ENCODE results near the gene WIPF3.
A peak's percentile ranks its signal among the peaks of the same experiment; 100 is the strongest.

The WIPF3 gene

DNA sequence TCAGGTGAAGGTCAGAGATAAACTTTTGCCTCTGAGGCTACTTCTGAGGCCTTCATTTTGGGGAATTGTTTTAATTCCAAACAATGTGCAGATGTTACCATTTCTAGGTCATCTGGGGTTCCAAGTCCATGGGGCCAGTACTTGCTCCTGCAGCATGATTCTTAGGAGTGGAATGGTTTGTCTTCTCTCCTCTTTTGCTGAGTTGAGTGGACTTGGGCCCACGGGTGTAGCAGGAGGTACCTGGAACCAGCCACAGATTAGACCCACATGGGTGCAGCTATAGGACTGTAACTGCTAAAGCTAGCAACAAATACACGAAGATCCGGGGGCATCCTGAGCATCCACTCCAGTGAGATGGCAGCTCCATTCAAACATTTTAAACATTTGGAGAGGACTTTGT lies 41.6 kb downstream of the WIPF3 start:
- DNase-seq (ENCODE audit: low spot score), result no peak

DNA sequence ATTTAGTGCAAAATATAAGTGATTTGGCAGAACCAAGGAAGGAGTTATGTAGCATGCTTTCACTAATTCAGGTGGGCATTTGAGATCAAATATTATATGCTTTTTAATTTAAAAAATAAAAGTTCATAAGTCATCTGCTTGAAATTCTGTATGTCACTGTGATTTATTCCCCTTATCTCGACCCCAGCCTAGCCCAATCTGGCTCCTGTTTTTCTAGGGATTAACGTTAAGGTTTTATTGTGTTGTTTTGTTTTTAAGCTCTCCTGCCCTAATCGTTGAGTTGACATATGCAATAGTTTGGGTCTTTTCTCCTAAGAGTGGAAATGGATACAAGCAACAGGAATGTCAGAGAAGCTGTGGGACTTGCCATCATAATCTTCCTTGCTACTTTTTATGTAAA lies 42.6 kb downstream of the WIPF3 start:
- no peak for DNase-seq (ENCODE audit: low spot score)

DNA sequence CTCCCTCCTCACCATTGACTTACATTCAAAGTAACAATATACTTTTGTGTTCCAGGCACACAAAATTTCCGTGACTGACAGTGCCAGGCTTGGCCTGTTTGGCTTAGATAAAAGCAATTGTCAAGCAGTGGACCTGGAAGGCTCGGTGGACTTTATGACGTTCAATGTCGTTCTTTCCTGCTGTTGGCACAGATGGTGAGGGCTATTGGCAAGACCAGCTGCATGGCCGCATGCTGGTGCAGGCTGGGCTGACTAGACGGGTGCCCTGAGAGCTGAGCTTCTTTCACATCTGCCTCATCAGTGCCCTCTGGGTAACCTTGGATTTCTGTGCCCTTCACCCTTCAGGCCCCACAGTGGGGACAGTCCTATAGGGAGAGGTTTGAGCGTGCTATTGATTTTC lies 45.2 kb downstream of the WIPF3 start:
- no peak for DNase-seq (ENCODE audit: low spot score)

DNA sequence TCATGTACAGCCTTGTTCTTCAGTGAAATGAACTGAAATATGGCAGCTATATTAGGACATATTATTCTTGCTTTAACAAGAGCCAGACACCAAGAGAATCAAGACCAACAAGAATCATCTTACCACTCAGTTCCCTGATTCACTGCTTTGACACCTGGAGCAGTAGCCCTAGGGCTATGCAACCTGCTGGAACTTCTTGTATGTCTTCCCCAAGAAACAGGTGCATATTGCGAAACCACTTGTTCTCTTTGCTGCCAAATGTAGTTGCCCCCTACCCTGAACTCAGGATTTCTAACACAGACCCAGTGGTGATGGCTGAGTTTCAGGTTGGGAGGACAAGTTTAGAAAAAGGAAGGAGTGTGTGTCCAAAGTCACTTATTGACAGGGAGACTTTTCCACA lies 46.1 kb downstream of the WIPF3 start:
- no peak for DNase-seq (ENCODE audit: low spot score)

DNA sequence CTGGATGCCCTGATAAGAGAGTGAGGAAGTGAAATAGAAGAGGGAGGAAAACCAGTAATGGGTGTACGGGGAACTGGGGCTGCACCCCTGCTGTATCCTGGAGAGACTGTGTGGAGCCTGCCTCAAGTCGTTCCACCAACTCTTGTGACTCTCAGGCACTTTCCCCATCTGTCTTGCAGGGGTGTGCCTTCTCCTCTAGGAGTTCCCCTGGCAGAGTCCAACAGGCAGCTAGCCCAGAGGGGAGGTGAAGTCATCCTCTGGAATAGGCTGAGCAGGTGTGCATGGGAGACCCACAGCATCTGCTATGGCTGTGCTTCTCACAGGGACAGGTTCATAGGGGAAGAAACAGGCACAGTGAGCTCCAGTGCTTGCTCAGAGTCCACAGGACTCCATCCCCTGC lies 46.8 kb downstream of the WIPF3 start:
- no peak for DNase-seq (ENCODE audit: low spot score)

DNA sequence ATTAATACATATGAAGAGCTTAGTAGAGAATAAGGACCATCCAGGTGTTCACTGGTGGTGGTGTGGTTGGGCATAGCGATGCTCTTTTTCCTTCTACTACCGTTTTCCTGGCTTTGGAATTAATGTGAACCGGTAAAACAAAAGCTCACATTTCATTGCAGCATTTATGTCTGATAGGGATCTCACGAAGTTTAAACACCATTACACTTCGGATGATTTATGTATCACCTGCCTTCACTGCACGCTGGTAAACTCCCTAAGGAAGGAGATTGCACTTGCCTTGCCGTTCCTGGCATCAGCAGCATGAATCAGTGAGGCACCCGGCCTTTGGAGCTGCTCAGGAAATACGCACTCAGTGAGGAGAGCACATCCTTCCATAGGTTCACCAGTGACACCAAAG lies 47.5 kb downstream of the WIPF3 start:
- DNase-seq (ENCODE audit: low spot score), result no peak

DNA sequence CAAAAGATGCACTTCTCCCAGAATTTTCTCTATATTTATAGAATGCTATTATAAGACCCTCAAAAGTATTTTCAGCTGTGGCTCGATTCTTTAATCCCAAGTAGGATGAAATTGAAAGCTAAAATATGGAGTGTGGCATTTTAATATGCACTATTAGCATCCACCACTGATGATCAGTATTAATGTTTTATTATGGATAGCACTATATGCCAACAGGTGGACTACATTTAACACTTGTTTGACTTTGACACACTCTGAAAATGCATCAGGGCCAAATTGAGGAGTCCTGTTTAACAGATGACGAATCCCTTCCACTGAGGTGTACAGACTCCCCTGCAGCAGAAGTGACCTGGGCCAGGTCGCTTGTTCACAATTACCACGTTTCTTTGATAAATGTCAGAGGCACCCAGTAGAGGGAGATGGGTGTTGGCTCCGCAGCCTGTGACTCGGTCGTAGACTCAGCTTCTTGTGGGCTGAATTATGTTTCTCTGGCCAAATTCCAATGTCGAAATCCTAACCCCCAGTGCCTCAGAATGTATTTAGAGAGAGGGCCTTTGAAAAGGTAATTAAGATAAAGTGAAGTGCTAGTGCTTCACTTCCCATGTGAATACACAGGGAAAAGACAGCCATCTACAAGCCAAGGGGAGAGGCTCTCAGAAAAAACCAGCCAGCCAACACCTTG lies 48.1 kb downstream of the WIPF3 start:
- no peak for DNase-seq (ENCODE audit: low spot score)

DNA sequence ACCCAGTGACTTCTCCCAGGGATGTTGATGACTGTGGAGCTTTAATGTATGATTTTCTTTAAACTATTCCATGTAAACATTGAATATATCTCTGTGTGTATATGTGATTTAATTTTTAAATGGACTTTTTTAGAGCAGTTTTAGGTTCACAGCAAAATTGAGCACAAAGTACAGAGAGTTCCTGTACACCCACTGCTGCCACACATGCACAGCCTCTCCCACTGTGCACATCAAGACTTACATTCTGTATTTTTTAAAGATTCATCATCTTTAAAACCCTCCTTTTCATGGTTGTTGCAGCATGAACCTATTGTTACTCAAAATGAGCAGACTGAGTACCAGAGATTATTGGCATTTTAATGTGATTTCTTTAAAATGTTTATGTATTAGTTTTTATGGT lies 51.3 kb downstream of the WIPF3 start:
- no peak for DNase-seq (ENCODE audit: low spot score)

DNA sequence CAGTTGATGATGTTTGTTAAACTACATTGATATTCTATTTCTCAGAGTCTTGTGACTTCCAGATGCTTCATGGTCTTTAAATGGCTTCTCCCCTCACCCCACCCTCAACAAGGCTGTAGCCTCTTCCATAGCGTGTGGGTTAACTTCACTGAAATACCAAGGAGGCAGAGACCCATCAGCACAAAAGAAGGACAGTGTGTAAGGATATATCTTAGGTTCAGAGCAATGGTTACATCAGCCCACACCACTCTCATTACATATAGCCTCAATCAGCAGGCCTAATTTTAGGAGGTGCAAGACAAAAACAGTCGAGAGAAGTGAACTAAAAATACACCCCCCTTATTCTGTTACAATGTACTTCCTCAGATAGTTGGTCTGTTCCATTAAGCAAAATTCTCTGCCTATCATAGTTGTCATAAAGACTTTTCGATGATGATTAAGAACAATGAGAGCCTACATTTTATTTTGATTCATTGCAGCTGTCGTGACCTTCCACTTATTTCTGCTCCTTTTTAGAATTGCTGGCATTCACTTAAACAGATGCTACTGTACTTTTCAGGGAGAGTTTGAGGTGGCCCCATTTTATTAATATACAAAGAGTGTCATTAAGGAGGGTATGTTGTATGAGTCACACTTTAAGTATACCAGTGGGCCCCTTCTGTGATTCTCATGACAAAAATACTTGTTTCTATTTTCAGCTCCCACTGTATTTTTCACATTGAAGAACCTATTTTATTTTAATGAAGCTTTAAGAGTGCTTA lies 52.1 kb downstream of the WIPF3 start:
- no peak for DNase-seq (ENCODE audit: low spot score)

DNA sequence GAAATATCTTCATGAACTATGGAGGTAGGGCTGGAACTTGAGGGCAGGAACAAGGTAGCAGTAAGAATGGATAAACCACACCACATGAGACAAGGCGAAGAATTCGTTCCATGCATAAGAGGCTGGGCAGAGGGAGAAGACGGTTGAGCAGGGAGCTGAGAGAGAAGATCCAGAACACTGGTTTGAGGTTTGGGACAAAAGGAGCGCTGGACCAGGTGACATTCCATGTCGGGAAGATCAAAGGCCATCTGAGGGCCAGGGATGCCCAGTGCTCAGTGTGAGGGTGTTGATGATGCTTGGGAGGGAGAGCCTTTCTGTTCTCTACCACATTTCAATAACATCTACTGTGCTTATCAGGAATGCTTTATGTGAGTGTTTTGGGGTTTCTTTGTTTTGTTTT lies 52.8 kb downstream of the WIPF3 start:
- no peak for DNase-seq (ENCODE audit: low spot score)

DNA sequence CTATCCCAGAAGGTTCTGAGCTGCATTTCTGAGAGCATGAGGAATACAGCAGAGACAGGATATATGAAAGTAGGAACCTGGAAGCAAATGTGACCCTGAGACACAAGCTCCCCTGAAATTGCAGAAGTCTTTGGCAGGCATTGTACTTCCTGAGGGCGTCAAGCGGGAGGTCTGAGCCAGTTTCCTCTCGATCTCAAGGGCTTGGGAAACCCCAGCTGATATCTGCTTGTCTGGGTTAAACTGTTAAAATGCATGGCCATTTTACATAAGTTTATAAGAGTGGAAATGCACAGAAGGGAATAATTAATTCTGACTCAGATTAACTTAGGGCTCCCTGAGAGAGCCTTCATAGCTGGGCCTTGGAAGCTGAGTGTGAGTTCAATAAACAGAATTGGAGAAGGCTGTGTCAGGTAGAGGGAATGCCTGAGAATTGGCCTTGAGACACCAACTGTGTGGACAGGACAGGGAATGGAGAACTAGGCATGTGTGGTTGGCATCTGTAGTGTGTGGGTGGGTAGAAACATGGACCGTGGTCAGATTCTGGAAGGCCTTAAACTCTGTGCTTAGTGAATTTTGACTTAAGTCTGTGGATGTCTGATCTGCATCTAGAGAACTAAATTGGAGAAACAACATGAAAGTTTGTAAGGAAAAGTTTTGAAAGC lies 53.3 kb downstream of the WIPF3 start:
- DNase-seq (ENCODE audit: low spot score), result no peak

DNA sequence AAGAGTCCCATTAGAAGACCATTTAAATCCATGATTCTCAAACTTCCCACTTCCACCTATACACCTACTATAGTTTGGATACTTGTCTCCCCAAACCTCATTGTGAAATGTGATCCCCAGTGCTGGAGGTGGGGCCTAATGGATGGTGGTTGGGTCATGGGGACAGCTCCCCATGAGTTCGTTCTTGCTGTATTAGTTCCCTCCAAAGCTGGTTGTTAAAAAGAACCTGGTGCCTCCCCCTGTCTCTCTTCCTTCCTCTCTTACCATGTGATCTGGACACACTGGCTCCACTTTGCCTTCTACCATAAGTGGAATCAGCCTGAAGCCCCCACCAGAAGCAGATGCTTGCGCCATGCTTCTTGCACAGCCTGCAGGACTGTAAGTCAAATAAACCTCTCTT lies 53.9 kb downstream of the WIPF3 start:
- DNase-seq (ENCODE audit: low spot score), result no peak

DNA sequence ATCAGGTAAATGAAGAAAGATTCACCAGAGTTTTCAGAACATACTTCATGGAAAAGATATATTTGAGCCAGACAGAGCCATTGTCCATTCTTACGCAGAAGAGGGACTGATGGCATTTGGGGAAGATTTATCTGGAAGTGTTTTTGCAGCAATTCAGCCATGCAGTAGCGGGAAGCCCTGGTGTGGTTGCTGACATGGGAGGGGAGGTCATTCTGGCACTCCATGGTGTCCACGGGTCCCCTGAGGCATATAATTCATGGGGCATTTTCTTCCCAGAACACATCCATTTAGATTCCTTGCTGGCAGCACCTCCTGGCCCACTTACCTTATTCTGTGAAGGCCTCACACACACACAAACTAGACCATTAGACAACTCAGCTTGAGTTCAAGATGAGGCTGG lies 55.6 kb downstream of the WIPF3 start:
- DNase-seq (ENCODE audit: low spot score), result no peak

DNA sequence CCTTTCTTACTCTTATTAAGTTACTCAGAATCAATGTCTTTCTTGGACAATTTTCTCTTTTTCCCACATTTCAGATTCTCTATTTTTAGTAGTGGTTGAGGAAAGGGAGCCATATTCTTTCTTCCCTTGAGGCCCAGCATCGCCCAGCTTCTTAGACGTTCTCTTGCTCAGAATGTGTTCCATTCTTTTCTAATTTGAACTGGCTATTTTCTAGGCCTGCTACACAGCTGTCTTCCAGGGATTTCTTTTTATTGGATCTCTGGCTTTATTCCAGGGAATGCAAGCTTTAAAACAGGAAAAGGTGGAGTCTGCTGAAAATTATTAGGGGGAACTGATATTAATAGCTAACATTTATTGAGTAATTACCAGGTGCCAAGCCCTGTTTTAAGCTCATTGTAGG lies 58.3 kb downstream of the WIPF3 start:
- no peak for DNase-seq (ENCODE audit: low spot score)

DNA sequence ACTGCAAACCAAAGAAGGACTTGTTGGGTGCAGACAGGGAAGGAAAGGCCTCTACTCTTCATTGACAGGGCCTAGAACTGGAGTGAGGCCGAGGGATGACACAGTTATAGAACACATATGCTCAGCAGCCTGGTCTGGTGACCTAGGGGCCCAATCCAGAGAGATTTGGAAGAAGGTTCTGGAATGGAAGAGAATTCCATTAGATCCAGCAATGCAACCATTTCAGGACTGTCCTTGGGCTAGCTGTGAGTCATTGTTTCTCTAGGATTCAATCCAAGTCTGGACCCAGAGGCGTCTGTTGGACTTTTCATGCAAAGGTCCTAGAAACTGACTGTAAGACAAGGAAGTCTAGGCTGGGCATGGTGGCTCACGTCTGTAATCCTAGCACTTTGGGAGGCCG lies 59.2 kb downstream of the WIPF3 start:
- peak; percentile 78 for DNase-seq (ENCODE audit: low spot score)

DNA sequence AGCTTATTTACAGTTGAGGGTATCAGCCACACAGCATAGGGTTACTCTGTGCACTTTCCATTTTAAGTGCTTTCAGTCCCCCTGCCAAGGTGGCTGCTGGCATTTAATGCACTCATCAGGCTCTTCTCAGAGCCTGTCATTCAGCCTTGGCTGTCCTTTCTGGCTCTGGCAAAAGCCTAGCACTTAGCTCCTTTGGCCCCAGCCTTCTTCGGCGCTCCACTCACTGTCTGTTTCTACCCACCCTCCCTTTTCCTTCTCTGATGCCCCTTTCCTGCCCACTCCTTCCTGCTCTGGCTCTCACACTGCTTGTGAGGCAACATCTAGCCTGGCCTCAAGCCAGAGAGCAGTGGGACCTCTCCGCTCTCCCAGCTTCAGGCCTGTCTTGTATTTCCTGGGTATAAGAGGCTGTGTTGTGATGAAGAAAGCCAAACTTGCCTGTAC lies 60.2 kb downstream of the WIPF3 start:
- DNase-seq (ENCODE audit: low spot score), result peak; percentile 60

DNA sequence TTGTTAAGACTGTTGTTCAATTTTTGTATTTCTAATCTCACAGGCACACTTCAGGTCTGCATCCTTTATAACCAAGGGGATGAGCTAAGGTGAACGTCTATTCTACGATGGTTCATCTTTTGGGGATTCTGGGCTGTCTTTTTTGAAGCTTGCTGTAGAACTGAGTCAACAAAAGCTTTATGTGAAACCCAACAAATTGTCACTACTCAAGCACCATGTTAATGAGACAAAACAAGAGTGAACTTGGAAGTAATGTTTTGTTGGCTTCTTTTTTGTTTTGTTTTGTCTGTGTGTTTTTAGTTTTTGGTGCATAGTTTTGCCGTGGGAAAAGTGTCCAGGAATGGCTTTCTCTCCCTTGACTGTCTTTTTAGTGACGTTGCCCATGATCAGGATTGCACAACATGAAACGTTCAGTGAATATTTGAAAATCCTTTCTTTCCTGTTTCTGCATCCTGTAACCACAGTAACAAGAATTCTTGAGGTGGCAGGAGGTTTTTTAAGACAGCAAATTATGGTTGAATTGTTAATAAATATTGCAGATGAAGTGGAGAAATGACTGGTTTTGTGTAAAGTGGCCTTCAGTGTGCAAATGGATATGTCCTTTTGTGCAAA lies 65.6 kb downstream of the WIPF3 start:
- peak; percentile 74 for DNase-seq (ENCODE audit: low spot score)

DNA sequence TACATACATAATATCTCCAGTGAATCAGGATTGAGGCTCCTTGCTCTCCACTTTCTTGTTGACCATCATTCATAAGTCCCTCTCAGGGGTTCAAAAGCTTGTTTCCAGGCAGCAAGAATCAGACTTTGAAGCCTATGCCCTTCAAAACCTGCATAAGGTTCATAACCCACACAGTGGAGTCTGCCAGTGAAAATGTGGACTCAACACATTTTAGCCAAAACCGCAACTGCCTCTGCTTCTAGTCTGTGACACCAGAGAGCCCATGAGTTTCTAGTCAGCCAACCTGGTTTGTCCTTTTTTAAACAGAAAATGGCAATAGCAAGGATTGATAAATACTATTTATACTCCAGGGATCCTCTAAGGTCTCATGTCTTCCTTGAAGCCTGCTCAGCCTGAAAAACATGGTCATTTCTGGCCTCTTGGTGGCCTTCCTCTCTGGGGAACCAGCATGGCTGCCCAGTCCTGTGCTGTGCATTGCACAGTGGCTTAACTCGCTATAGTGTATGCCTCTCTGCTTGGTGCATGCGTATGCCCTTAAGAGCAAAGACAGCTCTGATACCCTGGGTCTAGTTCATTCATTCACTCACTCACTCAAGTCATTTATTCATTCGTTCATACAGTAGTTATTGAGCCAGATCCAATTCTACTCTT lies 67.5 kb downstream of the WIPF3 start:
- no peak for DNase-seq (ENCODE audit: low spot score)

DNA sequence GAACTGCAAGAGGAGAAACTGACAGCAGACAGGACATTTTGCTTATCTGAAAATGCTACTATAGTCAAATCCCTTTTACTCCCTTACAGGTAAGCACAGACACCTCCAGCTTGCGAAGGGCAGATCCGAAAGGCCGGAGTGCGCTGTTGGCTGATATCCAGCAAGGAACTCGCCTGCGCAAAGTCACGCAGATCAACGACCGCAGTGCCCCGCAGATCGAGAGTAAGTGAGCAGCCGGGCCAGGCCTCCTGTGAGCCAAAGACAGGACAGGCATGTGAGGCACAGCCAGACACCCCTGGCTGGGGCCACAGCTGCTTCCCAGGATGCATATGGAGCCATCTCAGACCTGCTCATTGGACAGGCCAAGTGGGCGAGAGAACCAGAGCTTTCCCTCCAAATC lies 69.4 kb downstream of the WIPF3 start:
- no peak for DNase-seq (ENCODE audit: low spot score)

DNA sequence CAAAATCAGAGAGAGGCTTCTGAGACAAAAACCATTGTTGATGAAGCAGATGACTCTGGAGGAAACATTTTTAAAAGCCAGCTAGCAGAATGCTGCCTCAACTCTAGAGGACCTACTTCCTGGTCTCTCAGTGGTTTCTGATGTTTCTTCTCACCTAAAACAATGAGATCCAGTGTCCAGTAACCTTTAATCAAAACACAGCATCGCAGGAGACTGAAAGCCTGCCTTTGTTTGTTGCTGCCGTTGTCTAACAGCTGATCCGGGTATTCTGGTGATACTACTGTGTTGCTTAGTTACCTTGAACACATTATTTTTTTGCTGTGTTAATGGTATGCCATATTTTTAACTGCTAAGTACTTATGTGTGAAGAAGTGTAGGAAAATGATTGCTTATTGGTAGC lies 70.9 kb downstream of the WIPF3 start:
- DNase-seq (ENCODE audit: low spot score), result no peak

DNA sequence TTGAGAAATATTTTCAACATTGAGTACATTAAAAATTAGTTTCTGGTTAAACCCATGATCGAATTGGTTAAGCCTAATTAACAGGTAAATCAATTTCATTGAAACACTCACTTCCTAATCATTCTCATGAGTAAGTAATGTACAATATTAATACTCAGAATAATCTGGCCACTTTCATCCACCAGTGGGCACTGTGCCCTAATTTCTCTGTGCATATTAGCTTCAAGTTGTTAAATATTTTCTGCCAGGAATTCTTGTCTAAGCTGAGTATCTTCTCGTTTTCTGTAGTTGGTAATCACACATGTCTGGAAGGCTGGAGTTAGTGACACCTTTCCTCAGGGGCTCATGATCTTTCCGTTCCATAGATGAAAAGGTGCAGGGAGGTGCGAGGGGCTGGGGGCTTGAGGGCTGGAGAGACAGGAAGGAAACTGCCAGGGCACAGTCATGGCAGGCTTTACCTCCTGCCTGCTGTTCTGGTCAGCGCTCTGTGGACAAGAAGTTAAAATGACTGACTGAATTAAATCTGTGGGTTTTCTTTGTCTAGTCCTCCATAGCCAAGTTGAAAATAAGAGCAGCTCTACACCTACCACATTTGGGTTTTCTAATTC lies 71.9 kb downstream of the WIPF3 start:
- DNase-seq (ENCODE audit: low spot score), result peak; percentile 50

DNA sequence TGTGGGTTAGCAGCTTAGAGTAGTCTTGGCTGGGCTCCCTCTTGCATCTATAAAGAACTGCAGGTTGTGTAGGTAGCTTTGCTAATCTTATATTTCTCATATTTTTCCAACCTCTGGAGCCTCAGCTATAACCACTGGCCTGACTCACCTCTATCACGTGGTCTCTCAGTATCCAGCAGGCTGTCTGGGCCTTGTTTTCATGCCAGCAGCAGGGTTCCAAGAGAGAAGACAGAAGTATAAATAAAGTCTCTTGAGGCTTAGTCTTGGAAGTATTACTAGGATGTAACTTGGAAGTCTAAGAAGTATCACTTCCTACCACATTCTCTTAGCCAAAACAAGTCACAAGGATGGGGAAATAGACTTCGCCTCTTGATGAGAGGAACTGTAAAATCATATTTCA lies 73.3 kb downstream of the WIPF3 start:
- peak; percentile 60 for DNase-seq (ENCODE audit: low spot score)

Data from GM03348 (cell line).